Left lung (tissue), 14 donors: ENCODE data around the gene AOX1. TPM values are rescaled to one million over a fixed set of nuclear protein-coding genes. Genes with fewer than 3 reads are reported as not detected.
A peak's percentile ranks its signal among the peaks of the same experiment; 100 is the strongest.
"Not testable (repeated sequence)": the region's sequence is repeated elsewhere in the genome, so short reads cannot be mapped to it uniquely, and the experiment has no call there.

ENCODE experiments used
- ATAC-seq: fragments of 200-7000 bp; cut with Tn5 transposase; one replicate; pipeline ENCODE4 v1.9.1; 2020; ENCODE audit warnings: moderate library complexity
- DNase-seq, 4 donors: peaks; one replicate each; pipeline ENCODE4 v3.0.0-alpha.2; 2013 to 2020
- H3K27ac ChIP-seq, 2 donors: fragments of 200-600 bp; sonication (generic) in 1 of 2; one replicate each; pipeline versions ENCODE4 v1.5.0 to v1.8.0; 2020 to 2021
- H3K27me3 ChIP-seq, 2 donors: fragments of 200-600 bp; sonication (generic) in 1 of 2; one replicate each; pipeline versions ENCODE4 v1.5.0 to v1.8.0; 2020 to 2021
- H3K36me3 ChIP-seq, 2 donors: fragments of 200-600 bp; sonication (generic) in 1 of 2; one replicate each; pipeline versions ENCODE4 v1.5.0 to v1.8.0; 2020 to 2021
- H3K4me1 ChIP-seq, 2 donors: fragments of 200-600 bp; one replicate each; pipeline ENCODE4 v1.8.0; 2021
- H3K4me3 ChIP-seq, 2 donors: fragments of 200-600 bp; sonication (generic) in 1 of 2; one replicate each; pipeline versions ENCODE4 v1.5.0 to v1.8.0; 2020 to 2021; ENCODE audit warnings: mild to moderate bottlenecking in 1 of 2
- H3K9me3 ChIP-seq, 2 donors: fragments of 200-600 bp; sonication (generic) in 1 of 2; one replicate each; pipeline versions ENCODE4 v1.5.0 to v1.8.0; 2020 to 2021
- CTCF ChIP-seq, 2 donors: fragments of 200-600 bp; sonication (generic) in 1 of 2; IDR thresholded peaks; one replicate each; pipeline versions ENCODE4 v1.5.0 to v1.8.0; 2021; ENCODE audit warnings: antibody characterized with exemption in 2 of 2
- intact Hi-C, 2 donors: fragments of 100-400 bp; cut with DNase I; formaldehyde crosslinking; loops; one replicate each; pipeline versions ENCODE4 v1.11.2 to v1.14.2; 2022
- long read RNA-seq, 12 donors: library from polyadenylated mRNA in 2 of 12; unstranded in 2 of 12; transcript quantifications; one replicate each; pipeline ENCODE4 v2.0.0 and lab custom pipeline, GENCODE V29; 2019 to 2026
- polyA plus RNA-seq, 6 donors: library from polyadenylated mRNA; unstranded; fragments of 120-200 nt; gene quantifications; one replicate each; pipeline ENCODE4 v1.2.1, GENCODE V29; 2013; ENCODE audit not compliant: insufficient read length in 6 of 6
- total RNA-seq, 2 donors: library from RNA; stranded (reverse); fragmentation: NEBNext Ultra II Directional; extraction: Animal tissue kit (Norgen Biotek cat#: 25700); gene quantifications; one replicate each; pipeline ENCODE4 v1.2.1, GENCODE V29; 2021
- donor health status: DM: no; HTN: yes; CAD: no.
- donor health status: DM: no; HTN: no; CAD: no.

The AOX1 gene
- total RNA-seq (10 to 100 TPM; 29.4 to 32.4 TPM), polyA plus RNA-seq (10 to 100 TPM in 4 of 6 donors, 1 to 10 TPM in 2; 5.4 to 16.3 (median 11.8) TPM)
- long read RNA-seq, donor 1 = 0 reads
- long read RNA-seq, donor 2, full-length matches to known transcripts = 1 of 1 reads
- long read RNA-seq, donor 2, partial matches to known transcripts = 0 of 1 reads
- long read RNA-seq, donor 2, other reads (novel, unspliced or antisense) = 0 of 1 reads
- long read RNA-seq, donor 3, full-length matches to known transcripts = 1 of 1 reads
- long read RNA-seq, donor 3, partial matches to known transcripts = 0 of 1 reads
- long read RNA-seq, donor 3, other reads (novel, unspliced or antisense) = 0 of 1 reads
- long read RNA-seq, donor 4, partial matches to known transcripts = 2 of 3 reads
- long read RNA-seq, donor 4, other reads (novel, unspliced or antisense) = 1 of 3 reads
- long read RNA-seq, donor 5, full-length matches to known transcripts = 1 of 1 reads
- long read RNA-seq, donor 5, partial matches to known transcripts = 0 of 1 reads
- long read RNA-seq, donor 5, other reads (novel, unspliced or antisense) = 0 of 1 reads
- long read RNA-seq, donor 6 = 0 reads
- long read RNA-seq, donor 7 = 0 reads
- long read RNA-seq, donor 8 = 0 reads
- long read RNA-seq, donor 9 = 0 reads
- long read RNA-seq, donor 10, partial matches to known transcripts = 2 of 2 reads
- long read RNA-seq, donor 10, other reads (novel, unspliced or antisense) = 0 of 2 reads
- long read RNA-seq, donor 11 = 0 reads
- long read RNA-seq, donor 12 = 0 reads

DNA sequence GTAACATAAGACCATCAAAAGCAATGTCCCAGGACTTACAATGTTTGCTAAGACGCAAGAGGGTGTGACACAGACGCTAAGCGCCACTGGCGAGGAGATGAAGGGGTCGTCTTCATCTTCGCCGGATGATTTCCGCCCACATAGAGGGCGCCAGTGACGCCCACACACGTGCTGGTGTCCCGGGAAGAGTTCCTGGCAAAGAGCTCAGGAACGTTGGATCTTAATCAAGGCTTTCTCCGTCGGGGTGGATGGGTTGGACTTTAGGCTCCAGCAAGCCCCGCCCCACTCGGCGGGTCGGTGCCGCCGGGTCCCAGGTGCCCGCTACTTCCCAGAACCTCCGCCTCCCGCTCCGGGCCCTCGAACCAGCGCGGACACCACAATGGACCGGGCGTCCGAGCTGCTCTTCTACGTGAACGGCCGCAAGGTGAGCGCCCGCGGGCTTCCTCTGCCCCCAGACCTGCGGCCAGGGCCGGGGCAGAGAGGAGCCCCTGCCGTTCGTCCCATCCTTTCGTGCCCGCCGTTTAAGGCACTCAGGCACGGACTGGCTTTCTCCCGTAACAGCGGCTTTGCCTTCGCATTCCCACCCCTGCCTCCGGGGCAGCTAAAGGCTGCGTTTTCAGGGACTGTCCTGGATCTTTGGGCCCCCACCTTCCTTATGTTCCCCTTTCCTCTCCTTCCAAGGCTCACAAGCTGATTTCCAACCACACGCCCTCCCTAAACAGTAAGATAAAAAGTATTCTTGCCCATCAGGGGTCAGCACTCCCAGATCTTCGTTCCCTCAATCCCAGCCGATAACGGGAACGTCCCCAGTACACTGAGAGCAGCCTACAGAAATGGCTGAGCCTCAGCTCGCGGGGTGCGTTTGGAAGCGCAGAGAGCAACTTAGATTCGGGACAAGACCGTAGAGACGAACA is at the start of gene AOX1:
AOX1 (plus strand) TSS at position 285 of the 914 bp plus-strand sequence; CDS start at position 380, 95 bp downstream.
- H3K27ac ChIP-seq = peak within 1 kb of the TSS; percentile 23 to 52
- DNase-seq (peak; percentile 50 to 89 (median 76)), ATAC-seq (peak; percentile 87)
- H3K4me1 ChIP-seq = peaks cover 12 to 15% of the 10 kb centered on the region in 2 donors
- no peaks in the 10 kb centered on the region for H3K36me3 ChIP-seq
- H3K27me3 ChIP-seq = peaks cover 0 to 8% of the 10 kb centered on the region in 2 donors
- intact Hi-C loops = no loop called here
- H3K4me3 ChIP-seq = peak within 1 kb of the TSS; percentile 51 to 56
- TF ChIP-seq CTCF (IDR thresholded peaks at IDR 0.05) = no peak
- H3K9me3 ChIP-seq = no peaks in the 10 kb centered on the region

DNA sequence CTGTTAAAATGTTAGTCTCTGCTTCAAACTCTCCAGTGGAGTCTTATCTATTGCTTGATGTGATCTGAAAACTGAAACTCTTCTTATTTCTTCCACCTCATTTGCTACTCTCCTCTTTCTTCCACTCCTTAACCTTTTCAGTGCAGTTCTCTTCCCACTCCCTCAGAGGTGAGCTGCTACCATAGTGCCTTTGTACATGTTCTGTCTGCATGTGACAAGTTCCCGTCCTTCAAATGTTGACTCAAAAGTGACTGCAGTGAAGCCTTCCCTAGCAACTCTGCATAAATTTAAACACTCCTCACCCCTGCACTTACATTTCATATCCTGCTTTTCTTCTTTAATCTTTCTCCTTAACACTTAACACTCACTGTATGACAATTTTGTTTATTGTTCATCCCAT is 47.7 kb upstream of the AOX1 start:
- Histone ChIP-seq H3K4me1 (no peaks in the 10 kb centered on the region), H3K27ac (no peak overlapping the region), H3K36me3 (peaks cover 0 to 15% of the 10 kb centered on the region in 2 donors), H3K27me3 (no peaks in the 10 kb centered on the region), H3K4me3 (no peak overlapping the region), H3K9me3 (no peaks in the 10 kb centered on the region)
- no peak for TF ChIP-seq CTCF (IDR thresholded peaks at IDR 0.05)
- intact Hi-C loops = no loop called here
- DNase-seq (no peak), ATAC-seq (no peak)

DNA sequence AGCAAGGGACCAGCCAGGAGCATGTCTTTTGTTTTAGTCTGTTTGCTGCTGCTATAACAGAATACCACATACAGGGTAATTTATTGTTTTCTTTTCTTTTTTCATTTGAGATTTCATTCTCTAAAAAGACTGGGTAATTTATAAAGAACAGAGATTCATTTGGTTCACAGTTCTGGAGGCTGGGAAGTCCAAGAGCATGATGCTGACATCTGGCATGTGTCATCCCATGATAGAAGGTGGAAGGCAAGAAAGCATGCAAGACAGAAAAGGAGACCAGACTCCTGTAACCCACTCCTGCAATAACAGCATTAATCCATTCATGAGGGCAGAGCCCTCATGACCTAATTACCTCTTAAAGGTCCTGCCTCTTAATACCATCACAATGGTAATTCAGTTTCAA is 45.0 kb upstream of the AOX1 start:
- ATAC-seq (no peak), DNase-seq (no peak)
- intact Hi-C loops = no loop called here
- no peak for TF ChIP-seq CTCF (IDR thresholded peaks at IDR 0.05)
- H3K27ac ChIP-seq = no peak overlapping the region
- H3K4me1 ChIP-seq = no peaks in the 10 kb centered on the region
- H3K27me3 ChIP-seq = no peaks in the 10 kb centered on the region
- no peaks in the 10 kb centered on the region for H3K9me3 ChIP-seq
- H3K4me3 ChIP-seq = no peak overlapping the region
- peaks cover 0 to 31% of the 10 kb centered on the region in 2 donors for H3K36me3 ChIP-seq

- H3K27ac ChIP-seq, H3K9me3 ChIP-seq, ATAC-seq, H3K4me1 ChIP-seq, intact Hi-C loops, H3K27me3 ChIP-seq, H3K4me3 ChIP-seq, H3K36me3 ChIP-seq: not testable (repeated sequence)
- peak in 1 of 4 donors; percentile 53 for DNase-seq
Measured at GRCh38 chr2:200566596-200566995, 19.2 kb upstream of the AOX1 start.

GRCh38 chr2:200567932-200568331 is 17.9 kb upstream of the AOX1 start:
- intact Hi-C loops = no loop called here
- Histone ChIP-seq H3K9me3 (no peaks in the 10 kb centered on the region), H3K27me3 (no peaks in the 10 kb centered on the region), H3K4me1 (no peaks in the 10 kb centered on the region), H3K27ac (no peak overlapping the region), H3K36me3 (peaks cover 0 to 5% of the 10 kb centered on the region in 2 donors), H3K4me3 (no peak overlapping the region)
- ATAC-seq (no peak), DNase-seq (no peak)
- TF ChIP-seq CTCF (IDR thresholded peaks at IDR 0.05) = no peak
